Panc1 (cell line): ENCODE data around the gene MACROD2. TPM values are rescaled to one million over a fixed set of nuclear protein-coding genes. Genes with fewer than 3 reads are reported as not detected.

Experiments
- ATAC-seq: fragments of 200-7000 bp; cut with Tn5 transposase; 2 replicates; pipeline ENCODE4 v1.9.1; 2020; ENCODE audit warnings: mild to moderate bottlenecking, moderate library complexity
- BruUV-seq: library from RNA; stranded (reverse); fragments of 400-500 nt; replicated peaks from 2 replicates; lab custom pipeline; 2021; lab: Mats Ljungman, UMichigan
- CTCF ChIA-PET: fragments of 300-600 bp; sonication (Branson Sonifier 250); formaldehyde crosslinking; loops from one replicate; lab custom pipeline; 2022; ENCODE audit warnings: antibody characterized with exemption; lab: Charles Lee
- POLR2A ChIA-PET: fragments of 300-600 bp; sonication (Branson Sonifier 250); formaldehyde crosslinking; loops from one replicate; lab custom pipeline; 2022; ENCODE audit warnings: antibody characterized with exemption; lab: Charles Lee
- DNase-seq: peaks from one replicate; pipeline ENCODE4 v3.0.0-alpha.2; 2010; ENCODE audit warnings: low read depth, low spot score
- H3K27ac ChIP-seq: 2 replicates; pipeline ENCODE4 v1.5.1; 2011; ENCODE audit warnings: mild to moderate bottlenecking, low read length, inconsistent platforms
- H3K27me3 ChIP-seq: fragments of 200-500 bp; sonication (Bioruptor generic); 2 replicates; pipeline ENCODE4 v1.6.0; 2014; ENCODE audit warnings: low read length, inconsistent platforms; ENCODE audit not compliant: control insufficient read depth, insufficient read depth
- H3K36me3 ChIP-seq: fragments of 200-500 bp; sonication (Bioruptor generic); 2 replicates; pipeline ENCODE4 v1.5.1; 2014; ENCODE audit warnings: inconsistent platforms, mild to moderate bottlenecking, low read length, moderate library complexity; ENCODE audit not compliant: control insufficient read depth, insufficient read depth
- H3K4me1 ChIP-seq: 2 replicates; pipeline ENCODE4 v1.5.1; 2011; ENCODE audit warnings: inconsistent platforms, mild to moderate bottlenecking, low read length, moderate library complexity; ENCODE audit not compliant: control insufficient read depth, insufficient read depth
- H3K4me3 ChIP-seq, 2 experiments: 2 replicates each; pipeline ENCODE4 v1.5.1; 2011 to 2012; ENCODE audit warnings: low read depth in 2 of 2, low read length in 2 of 2, mild to moderate bottlenecking in 2 of 2, inconsistent platforms in 1 of 2, moderate library complexity in 1 of 2
- H3K9me3 ChIP-seq: fragments of 200-500 bp; sonication (Bioruptor generic); 2 replicates; pipeline ENCODE4 v1.5.1; 2014; ENCODE audit warnings: low read depth, mild to moderate bottlenecking, inconsistent platforms, low read length, moderate library complexity; ENCODE audit not compliant: control insufficient read depth, insufficient read depth
- CTCF ChIP-seq: fragments of 450-650 bp; IDR thresholded peaks from 2 replicates; pipeline ENCODE4 v1.5.1; 2017; ENCODE audit warnings: mild to moderate bottlenecking
- POLR2AphosphoS5 ChIP-seq: IDR thresholded peaks from 2 replicates; pipeline ENCODE4 v1.6.1; 2012; ENCODE audit warnings: mild to moderate bottlenecking, low read depth, low read length, moderate library complexity
- REST ChIP-seq, 2 experiments: IDR thresholded peaks; 2 replicates each; pipeline ENCODE4 v1.6.1; 2011 to 2012; ENCODE audit warnings: low read depth in 2 of 2, control low read depth in 1 of 2, low read length in 1 of 2, mild to moderate bottlenecking in 1 of 2, moderate library complexity in 1 of 2; ENCODE audit not compliant: insufficient read depth in 1 of 2
- SIN3A ChIP-seq: IDR thresholded peaks from 2 replicates; pipeline ENCODE4 v1.6.1; 2012; ENCODE audit warnings: low read depth, mild to moderate bottlenecking, low read length, moderate library complexity, borderline replicate concordance; ENCODE audit not compliant: insufficient read depth
- TCF7L2 ChIP-seq: IDR thresholded peaks from 2 replicates; pipeline ENCODE4 v1.6.1; 2011; ENCODE audit warnings: mild to moderate bottlenecking, low read depth, low read length, inconsistent platforms
- in situ Hi-C: cut with HindIII; loops from 2 replicates; pipeline ENCODE4 v1.10.0; 2016; ENCODE audit warnings: low sequenced_read_pairs, low pct_unique_long_range_greater_than_20kb
- intact Hi-C: fragments of 100-400 bp; cut with micrococcal nuclease; formaldehyde crosslinking; loops from one replicate; pipeline ENCODE4 v1.10.0; 2022; ENCODE audit not compliant: unreplicated experiment
- total RNA-seq: library from RNA; stranded (reverse); gene quantifications from one replicate; pipeline ENCODE4 v1.2.1, GENCODE V29; 2021; ENCODE audit not compliant: unreplicated experiment

Gene MACROD2
- total RNA-seq, 1 experiment from 2014 or later, result 1.2 TPM

DNA sequence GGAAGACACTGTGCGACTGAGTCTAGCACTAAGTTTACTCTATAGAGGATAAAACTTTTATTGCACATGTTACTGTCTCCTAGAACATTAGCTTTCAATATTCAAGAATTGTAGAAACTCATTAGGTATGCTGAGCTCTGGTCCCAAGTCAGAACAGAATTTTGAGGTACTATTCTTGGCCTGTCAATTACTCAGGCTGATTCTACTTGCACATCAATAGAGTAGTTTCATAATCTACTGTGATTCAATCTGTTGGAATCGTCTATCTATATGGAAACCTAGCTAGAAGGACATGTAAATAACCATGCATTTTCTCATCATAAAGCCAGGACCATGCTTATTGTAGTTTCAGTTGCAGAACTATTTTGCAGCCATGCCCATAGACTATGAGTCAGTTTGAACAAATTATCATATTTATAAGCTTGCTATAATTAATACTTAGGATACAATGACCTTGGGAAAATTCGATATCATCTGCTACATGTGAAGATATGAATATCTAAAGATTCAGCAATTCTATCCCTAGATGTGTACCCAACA lies 300.5 kb downstream of the MACROD2 start:
- POLR2A ChIA-PET, result no interaction called here
- in situ Hi-C loops, result no loop called here
- Histone ChIP-seq H3K36me3 (no peaks in the 10 kb centered on the region), H3K27me3 (no peaks in the 10 kb centered on the region), H3K4me3 (no peak overlapping the region), H3K27ac (no peak overlapping the region), H3K9me3 (no peaks in the 10 kb centered on the region), H3K4me1 (no peaks in the 10 kb centered on the region)
- ATAC-seq (no peak), DNase-seq (no peak)
- no peak for TF ChIP-seq SIN3A
- CTCF ChIA-PET, result no interaction called here
- intact Hi-C loops, result no loop called here
- no TSS peak for BruUV-seq

GRCh38 chr20:14299831-14300230 lies 304.5 kb downstream of the MACROD2 start:
- ChIA-PET POLR2A (no interaction called here), CTCF (no interaction called here)
- in situ Hi-C loops (no loop called here), intact Hi-C loops (no loop called here)
- TF ChIP-seq SIN3A, result no peak
- TF ChIP-seq POLR2AphosphoS5, result no peak
- TF ChIP-seq REST (IDR thresholded peaks at IDR 0.05; ENCODE audit: insufficient read depth in 1 of 2, low read depth in 2 of 2, low read length in 1 of 2), result no peak
- no peak for TF ChIP-seq TCF7L2
- no peak for TF ChIP-seq CTCF
- Histone ChIP-seq H3K4me3 (no peak overlapping the region), H3K27me3 (no peaks in the 10 kb centered on the region), H3K36me3 (no peaks in the 10 kb centered on the region), H3K9me3 (no peaks in the 10 kb centered on the region), H3K4me1 (no peaks in the 10 kb centered on the region), H3K27ac (no peak overlapping the region)
- no peak for ATAC-seq
- BruUV-seq, result no TSS peak
- no peak for DNase-seq

DNA sequence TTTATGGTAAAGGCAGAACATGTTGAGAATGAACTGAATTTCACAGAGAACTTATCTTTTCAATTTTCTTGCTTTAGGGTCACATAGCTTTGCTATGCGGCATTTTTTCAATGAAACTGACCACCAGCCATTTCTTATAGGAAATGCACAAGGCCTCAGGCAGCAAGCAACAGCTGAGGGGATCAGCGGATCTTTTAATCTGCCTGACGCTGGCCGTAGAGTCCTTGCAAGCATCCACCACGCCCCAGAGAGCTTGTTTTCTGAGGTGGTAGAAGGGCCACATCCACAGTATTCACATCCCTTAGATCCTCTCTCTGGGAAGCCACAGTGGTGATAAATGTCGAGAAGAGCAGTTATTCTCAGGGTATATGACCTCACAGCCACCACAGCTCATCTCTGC lies 307.8 kb downstream of the MACROD2 start:
- no peaks in the 10 kb centered on the region for H3K9me3 ChIP-seq
- no peaks in the 10 kb centered on the region for H3K36me3 ChIP-seq
- in situ Hi-C loops, result no loop called here
- no peak overlapping the region for H3K27ac ChIP-seq
- no peak for DNase-seq
- ChIA-PET POLR2A (interaction anchor here (0.7 kb wide), 1 partner anchor 113 kb away, joined by 5 read pairs; no protein-coding TSS in a partner anchor), CTCF (no interaction called here)
- no peaks in the 10 kb centered on the region for H3K4me1 ChIP-seq
- no peak overlapping the region for H3K4me3 ChIP-seq
- no TSS peak for BruUV-seq
- no peaks in the 10 kb centered on the region for H3K27me3 ChIP-seq
- no peak for ATAC-seq
- TF ChIP-seq TCF7L2, result no peak
- no peak for TF ChIP-seq REST (IDR thresholded peaks at IDR 0.05; ENCODE audit: insufficient read depth in 1 of 2, low read depth in 2 of 2, low read length in 1 of 2)
- TF ChIP-seq POLR2AphosphoS5, result no peak
- TF ChIP-seq SIN3A, result no peak
- TF ChIP-seq CTCF, result no peak
- intact Hi-C loops, result no loop called here
